IMR-90 (cell line): ENCODE results near the gene UBR4. TPM values are rescaled to one million over a fixed set of nuclear protein-coding genes. Genes with fewer than 3 reads are reported as not detected.
"Not testable (repeated sequence)": the region's sequence is repeated elsewhere in the genome, so short reads cannot be mapped to it uniquely, and the experiment has no call there.

ENCODE experiments used
- ATAC-seq: fragments of 200-7000 bp; cut with Tn5 transposase; 2 replicates; pipeline ENCODE4 v1.9.1; 2020; ENCODE audit warnings: low read depth, mild to moderate bottlenecking, moderate library complexity
- BruUV-seq: library from RNA; stranded (reverse); fragments of 400-500 nt; replicated peaks from 2 replicates; lab custom pipeline; 2021; lab: Mats Ljungman, UMichigan
- CTCF ChIA-PET: fragments of 300-600 bp; formaldehyde crosslinking; extraction: SDS; loops from one replicate; lab custom pipeline; 2021; ENCODE audit warnings: antibody characterized with exemption; lab: Yijun Ruan, JAX
- POLR2A ChIA-PET: fragments of 300-600 bp; sonication (Branson Sonifier 250); formaldehyde crosslinking; loops from one replicate; lab custom pipeline; 2022; ENCODE audit warnings: antibody characterized with exemption; ENCODE audit not compliant: unreplicated experiment; lab: Charles Lee
- DNase-seq: peaks from one replicate; pipeline ENCODE4 v3.0.0; 2013
- H2AFZ ChIP-seq: replicated peaks from 2 replicates; pipeline ENCODE3; 2013; ENCODE audit warnings: low read length, mild to moderate bottlenecking; ENCODE audit not compliant: poor library complexity
- H2AK5ac ChIP-seq: 2 replicates; pipeline ENCODE4 v1.6.1; 2013; ENCODE audit warnings: low read depth, low read length, inconsistent platforms
- H2AK9ac ChIP-seq: replicated peaks from 2 replicates; pipeline ENCODE3; 2013; ENCODE audit warnings: mild to moderate bottlenecking, low read depth, low read length, moderate library complexity; ENCODE audit not compliant: poor library complexity
- H2BK120ac ChIP-seq: 2 replicates; pipeline ENCODE4 v1.6.1; 2013; ENCODE audit warnings: low read depth, low read length, inconsistent platforms
- H2BK15ac ChIP-seq: 3 replicates; pipeline ENCODE4 v1.6.1; 2013; ENCODE audit warnings: low read depth, low read length, inconsistent platforms
- H2BK20ac ChIP-seq: 2 replicates; pipeline ENCODE4 v1.6.1; 2013; ENCODE audit warnings: low read depth, mild to moderate bottlenecking, inconsistent platforms, low read length, moderate library complexity
- H2BK5ac ChIP-seq: 2 replicates; pipeline ENCODE4 v1.6.1; 2013; ENCODE audit warnings: mild to moderate bottlenecking, low read depth, low read length, inconsistent platforms; ENCODE audit not compliant: poor library complexity, severe bottlenecking
- H3K14ac ChIP-seq: replicated peaks from 2 replicates; pipeline ENCODE4 v1.6.1; 2013; ENCODE audit warnings: low read depth, low read length, inconsistent platforms
- H3K18ac ChIP-seq: 2 replicates; pipeline ENCODE4 v1.6.1; 2013; ENCODE audit warnings: low read depth, low read length, control low read depth
- H3K23ac ChIP-seq: 2 replicates; pipeline ENCODE4 v1.6.1; 2013; ENCODE audit warnings: low read depth, low read length, inconsistent platforms
- H3K27ac ChIP-seq: 2 replicates; pipeline ENCODE4 v1.5.1; 2013; ENCODE audit warnings: mild to moderate bottlenecking, control low read depth, low read length; ENCODE audit not compliant: insufficient read depth
- H3K27me3 ChIP-seq: 2 replicates; pipeline ENCODE4 v1.6.1; 2013; ENCODE audit warnings: low read length; ENCODE audit not compliant: control insufficient read depth, insufficient read depth
- H3K36me3 ChIP-seq: 2 replicates; pipeline ENCODE4 v1.6.1; 2013; ENCODE audit warnings: low read length, mixed read lengths; ENCODE audit not compliant: control insufficient read depth, insufficient read depth
- H3K4ac ChIP-seq: 2 replicates; pipeline ENCODE4 v1.6.1; 2013; ENCODE audit warnings: low read depth, low read length, inconsistent platforms
- H3K4me1 ChIP-seq: 2 replicates; pipeline ENCODE4 v1.6.1; 2013; ENCODE audit warnings: low read length, mixed read lengths; ENCODE audit not compliant: control insufficient read depth, insufficient read depth
- H3K4me2 ChIP-seq: 2 replicates; pipeline ENCODE4 v1.6.1; 2013; ENCODE audit warnings: low read depth, mild to moderate bottlenecking, control low read depth, low read length, moderate library complexity
- H3K4me3 ChIP-seq: 2 replicates; pipeline ENCODE4 v1.5.1; 2013; ENCODE audit warnings: low read depth, mild to moderate bottlenecking, control low read depth, low read length, moderate library complexity; ENCODE audit not compliant: insufficient read depth
- H3K56ac ChIP-seq: 2 replicates; pipeline ENCODE4 v1.6.1; 2013; ENCODE audit warnings: low read length, inconsistent platforms; ENCODE audit not compliant: insufficient read depth; ENCODE audit errors: extremely low read depth
- H3K79me1 ChIP-seq, 2 experiments: 2 replicates each; pipeline ENCODE4 v1.6.1; 2013; ENCODE audit warnings: low read length in 2 of 2, inconsistent platforms in 1 of 2, low read depth in 1 of 2
- H3K9ac ChIP-seq: 2 replicates; pipeline ENCODE4 v1.6.1; 2013; ENCODE audit warnings: low read depth, low read length, control low read depth
- H3K9me1 ChIP-seq: 2 replicates; pipeline ENCODE4 v1.6.1; 2013; ENCODE audit warnings: low read length, inconsistent platforms; ENCODE audit not compliant: insufficient read depth
- H3K9me3 ChIP-seq: 2 replicates; pipeline ENCODE4 v1.6.1; 2013; ENCODE audit warnings: low read length; ENCODE audit not compliant: control insufficient read depth, insufficient read depth
- H4K20me1 ChIP-seq: 2 replicates; pipeline ENCODE4 v1.6.1; 2013; ENCODE audit warnings: low read length, inconsistent platforms; ENCODE audit not compliant: insufficient read depth
- H4K5ac ChIP-seq: 2 replicates; pipeline ENCODE4 v1.6.1; 2013; ENCODE audit warnings: mild to moderate bottlenecking, low read depth, low read length, control low read depth
- H4K8ac ChIP-seq, 2 experiments: 2 replicates each; pipeline ENCODE4 v1.6.1; 2013; ENCODE audit warnings: low read depth in 2 of 2, low read length in 2 of 2, control low read depth in 1 of 2, inconsistent platforms in 1 of 2
- H4K91ac ChIP-seq: 2 replicates; pipeline ENCODE4 v1.6.1; 2013; ENCODE audit warnings: low read depth, low read length, inconsistent platforms; ENCODE audit not compliant: insufficient read depth
- BHLHE40 ChIP-seq: fragments of 150-350 bp; IDR thresholded peaks from 2 replicates; pipeline ENCODE4 v1.6.1; 2016; ENCODE audit warnings: mild to moderate bottlenecking, low read depth, low read length
- ELK1 ChIP-seq: fragments of 150-350 bp; IDR thresholded peaks from 2 replicates; pipeline ENCODE4 v1.6.1; 2016; ENCODE audit warnings: low read depth, mild to moderate bottlenecking, low read length, moderate library complexity, borderline replicate concordance
- FOS ChIP-seq: fragments of 150-350 bp; IDR thresholded peaks from 2 replicates; pipeline ENCODE4 v1.6.1; 2016; ENCODE audit warnings: low read depth, low read length
- MAFK ChIP-seq: IDR thresholded peaks from 2 replicates; pipeline ENCODE4 v1.6.1; 2012; ENCODE audit warnings: low read depth, low read length, improper control_type of control experiment
- MXI1 ChIP-seq: IDR thresholded peaks from 2 replicates; pipeline ENCODE4 v1.6.1; 2012; ENCODE audit warnings: low read depth, mild to moderate bottlenecking, low read length, moderate library complexity, borderline replicate concordance
- NFE2L2 ChIP-seq: fragments of 150-350 bp; IDR thresholded peaks from 2 replicates; pipeline ENCODE4 v1.6.1; 2016; ENCODE audit warnings: low read depth, mild to moderate bottlenecking, low read length
- POLR2A ChIP-seq: IDR thresholded peaks from 2 replicates; pipeline ENCODE4 v1.6.1; 2012; ENCODE audit warnings: mild to moderate bottlenecking, low read depth, low read length
- WGBS, 2 experiments: methylation state at CpG; one replicate each; pipeline versions ENCODE4 v1.1.5 to v1.1.7; 2013; ENCODE audit warnings: missing lambda C conversion rate in 2 of 2; ENCODE audit not compliant: insufficient read length in 1 of 2; ENCODE audit errors: extremely low coverage in 2 of 2; 5-methylcytosine and 5-hydroxymethylcytosine counted together
- dilution Hi-C: fragments of 300-500 bp; cut with HindIII; formaldehyde crosslinking; loops from one replicate; pipeline ENCODE4 v1.14.3; 2018; ENCODE audit warnings: low sequenced_read_pairs; ENCODE audit not compliant: unreplicated experiment
- in situ Hi-C: fragments of 300-500 bp; cut with MboI; formaldehyde crosslinking; loops from 3 replicates; pipeline ENCODE4 v1.14.3; 2019; ENCODE audit warnings: low sequenced_read_pairs, inconsistent platforms, mixed read lengths
- intact Hi-C: fragments of 100-400 bp; cut with micrococcal nuclease; formaldehyde crosslinking; loops from 2 replicates; pipeline ENCODE4 v1.10.0; 2022
- polyA plus RNA-seq, 3 experiments: library from polyadenylated mRNA; depleted of rRNA; stranded (reverse); fragments of >200 nt; gene quantifications; 2 replicates each; pipeline ENCODE4 v1.2.3, GENCODE V29; 2012; ENCODE audit warnings: low replicate concordance in 1 of 3
- total RNA-seq: library from RNA; depleted of rRNA; stranded (reverse); fragments of >200 nt; gene quantifications from 2 replicates; pipeline ENCODE4 v1.2.3, GENCODE V29; 2012

UBR4 gene
- total and polyA plus RNA-seq, 2 of the 4 experiments (the other 2 are of a cell fraction): 87.8 to 121 TPM

DNA sequence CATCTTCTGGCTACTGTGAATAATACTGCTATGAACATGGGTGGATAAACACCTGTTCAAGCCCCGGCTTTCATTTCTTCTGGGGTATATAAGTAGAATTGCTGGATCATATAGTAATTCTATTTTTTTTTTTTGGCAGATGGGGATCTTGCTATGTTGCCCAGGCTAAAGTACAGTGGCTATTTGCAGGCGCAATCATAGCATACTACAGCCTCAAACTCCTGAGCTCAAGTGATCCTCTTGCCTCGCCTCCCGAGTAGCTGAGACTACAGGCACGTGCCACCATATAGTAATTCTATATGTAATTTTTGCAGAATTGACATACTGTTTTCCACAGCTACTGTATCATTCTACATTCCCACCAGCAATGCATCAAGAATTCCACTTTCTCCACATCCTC lies 27.8 kb downstream of the UBR4 start:
- no peak overlapping the region for H3K9ac ChIP-seq
- H3K9me3 ChIP-seq: no peaks in the 10 kb centered on the region
- H3K36me3 ChIP-seq: peaks cover 65% of the 10 kb centered on the region
- ATAC-seq: no peak
- no peak overlapping the region for H2BK15ac ChIP-seq
- H3K4me2 ChIP-seq: no peak overlapping the region
- no peak overlapping the region for H3K14ac ChIP-seq
- no peak overlapping the region for H2AK9ac ChIP-seq
- no peak overlapping the region for H2AK5ac ChIP-seq
- no peak overlapping the region for H2BK20ac ChIP-seq
- no peak overlapping the region for H3K23ac ChIP-seq
- H3K9me1 ChIP-seq: no peaks in the 10 kb centered on the region
- H4K20me1 ChIP-seq: peaks cover 22% of the 10 kb centered on the region
- no peak overlapping the region for H3K56ac ChIP-seq
- H3K4me3 ChIP-seq: no peak overlapping the region
- intact Hi-C loops: loop anchor here (2.0 to 10.0 kb wide), 2 partner anchors 13 to 47 kb away; no protein-coding TSS in a partner anchor
- CTCF ChIA-PET: no interaction called here
- H4K5ac ChIP-seq: no peak overlapping the region
- BruUV-seq: no TSS peak
- dilution Hi-C loops: no loop called here
- H2BK5ac ChIP-seq: no peak overlapping the region
- H4K91ac ChIP-seq: no peak overlapping the region
- H2BK120ac ChIP-seq: no peak overlapping the region
- no peak overlapping the region for H3K27ac ChIP-seq
- peaks cover 41 to 54% of the 10 kb centered on the region in 2 experiments for H3K79me1 ChIP-seq
- no peak overlapping the region for H2AFZ ChIP-seq
- no CpG with 5 or more reads among the region's 5 CpGs for WGBS, 2 experiments
- TF ChIP-seq MAFK: no peak
- TF ChIP-seq BHLHE40: no peak
- TF ChIP-seq ELK1: no peak
- no peak for TF ChIP-seq POLR2A
- no peak for TF ChIP-seq FOS
- TF ChIP-seq NFE2L2: no peak
- no peak for TF ChIP-seq MXI1
- H3K4me1 ChIP-seq: no peaks in the 10 kb centered on the region
- H3K27me3 ChIP-seq: no peaks in the 10 kb centered on the region
- POLR2A ChIA-PET: no interaction called here
- DNase-seq: no peak
- H4K8ac ChIP-seq: no peak overlapping the region
- H3K4ac ChIP-seq: no peak overlapping the region
- in situ Hi-C loops: no loop called here
- H3K18ac ChIP-seq: no peak overlapping the region

DNA sequence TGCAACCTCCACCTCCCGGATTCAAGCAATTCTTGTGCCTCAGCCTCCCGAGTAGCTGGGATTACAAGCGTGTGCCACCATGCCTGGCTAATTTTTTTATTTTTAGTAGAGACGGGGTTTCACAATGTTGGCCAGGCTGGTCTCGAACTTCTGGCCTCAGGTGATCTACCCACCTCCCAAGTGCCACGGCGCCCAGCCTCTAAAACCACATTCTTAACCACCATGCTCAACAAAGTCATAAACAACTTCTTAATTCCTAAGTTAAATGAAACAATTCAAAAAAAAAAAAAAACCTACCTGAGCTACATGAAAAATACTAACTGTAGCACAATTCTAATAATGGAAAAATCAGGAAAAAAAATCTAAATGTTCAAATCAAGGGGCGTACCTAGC lies 29.8 kb downstream of the UBR4 start:
- H3K18ac ChIP-seq, H3K27ac ChIP-seq, H2BK120ac ChIP-seq, H3K9me1 ChIP-seq, BruUV-seq, H3K4ac ChIP-seq, H3K14ac ChIP-seq, H2AK5ac ChIP-seq, ATAC-seq, H3K4me2 ChIP-seq, H2AFZ ChIP-seq, DNase-seq, H3K9me3 ChIP-seq, H3K23ac ChIP-seq, H4K91ac ChIP-seq, H2BK15ac ChIP-seq, H3K56ac ChIP-seq, H2BK20ac ChIP-seq, H3K27me3 ChIP-seq, H2AK9ac ChIP-seq, H4K5ac ChIP-seq, H3K4me1 ChIP-seq, H3K4me3 ChIP-seq, dilution Hi-C loops, H2BK5ac ChIP-seq, in situ Hi-C loops, H3K9ac ChIP-seq, H4K8ac ChIP-seq: not testable (repeated sequence)
- peaks cover 38 to 54% of the 10 kb centered on the region in 2 experiments; a peak in 3 of 4 replicates for H3K79me1 ChIP-seq
- intact Hi-C loops: loop anchor here (10.0 kb wide), 1 partner anchor 45 kb away; no protein-coding TSS in a partner anchor
- 80% methylated on average over 1 of the region's 8 CpGs; no CpG with 5 or more reads in 1 of the 2 experiments for WGBS, 2 experiments
- peaks cover 25% of the 10 kb centered on the region for H4K20me1 ChIP-seq
- CTCF ChIA-PET: interaction anchor here (0.6 to 1.4 kb wide), 5 partner anchors 10 to 230 kb away, joined by 3 to 6 read pairs (median 3); no protein-coding TSS in a partner anchor
- H3K36me3 ChIP-seq: peaks cover 65% of the 10 kb centered on the region
- POLR2A ChIA-PET: interaction anchor here (0.6 kb wide), 1 partner anchor 54 kb away, joined by 3 read pairs; no protein-coding TSS in a partner anchor
